Measurements from ENCODE around the gene XKRX. TPM values are rescaled to one million over a fixed set of nuclear protein-coding genes. Genes with fewer than 3 reads are reported as not detected.

XKRX gene
- total RNA-seq, 4 donors from 2014 or later = 0.13 to 0.90 (median 0.16) TPM; not detected in 1

DNA sequence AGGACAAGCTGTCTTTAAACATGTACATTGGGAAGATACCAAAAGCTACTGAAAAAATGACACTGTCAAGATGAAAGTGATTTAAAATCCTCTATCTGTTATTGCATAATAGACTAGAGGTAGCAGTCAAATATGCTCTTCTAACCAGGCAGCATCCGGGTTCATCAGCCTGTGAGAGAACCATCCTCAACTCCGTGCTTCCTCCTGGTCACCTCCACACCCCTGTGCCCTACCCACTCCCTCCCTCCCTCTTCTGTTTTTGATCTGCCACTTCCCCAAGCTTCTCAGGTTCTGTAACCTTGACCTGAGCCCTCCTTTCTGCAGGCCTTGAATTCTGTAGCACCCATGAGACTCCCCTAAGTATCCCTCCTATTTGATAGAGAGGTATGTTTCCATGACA lies 60.4 kb downstream of the XKRX start:
- no peaks in the 10 kb centered on the region for H3K36me3 ChIP-seq
- ATAC-seq (no peak), DNase-seq (no peak)
- no peaks in the 10 kb centered on the region for H3K9me3 ChIP-seq
- no peak overlapping the region for H3K4me3 ChIP-seq
- H3K27me3 ChIP-seq = peaks cover 0 to 2% (median 0%) of the 10 kb centered on the region in 3 donors
- in situ Hi-C loops (cut with MboI; ENCODE audit: low sequenced_read_pairs in 4 of 4) = no loop called here
- no peaks in the 10 kb centered on the region for H3K4me1 ChIP-seq
- TF ChIP-seq, protein P1, sequence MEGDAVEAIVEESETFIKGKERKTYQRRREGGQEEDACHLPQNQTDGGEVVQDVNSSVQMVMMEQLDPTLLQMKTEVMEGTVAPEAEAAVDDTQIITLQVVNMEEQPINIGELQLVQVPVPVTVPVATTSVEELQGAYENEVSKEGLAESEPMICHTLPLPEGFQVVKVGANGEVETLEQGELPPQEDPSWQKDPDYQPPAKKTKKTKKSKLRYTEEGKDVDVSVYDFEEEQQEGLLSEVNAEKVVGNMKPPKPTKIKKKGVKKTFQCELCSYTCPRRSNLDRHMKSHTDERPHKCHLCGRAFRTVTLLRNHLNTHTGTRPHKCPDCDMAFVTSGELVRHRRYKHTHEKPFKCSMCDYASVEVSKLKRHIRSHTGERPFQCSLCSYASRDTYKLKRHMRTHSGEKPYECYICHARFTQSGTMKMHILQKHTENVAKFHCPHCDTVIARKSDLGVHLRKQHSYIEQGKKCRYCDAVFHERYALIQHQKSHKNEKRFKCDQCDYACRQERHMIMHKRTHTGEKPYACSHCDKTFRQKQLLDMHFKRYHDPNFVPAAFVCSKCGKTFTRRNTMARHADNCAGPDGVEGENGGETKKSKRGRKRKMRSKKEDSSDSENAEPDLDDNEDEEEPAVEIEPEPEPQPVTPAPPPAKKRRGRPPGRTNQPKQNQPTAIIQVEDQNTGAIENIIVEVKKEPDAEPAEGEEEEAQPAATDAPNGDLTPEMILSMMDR (IDR thresholded peaks at IDR 0.05 in 4 of 5, conservative IDR thresholded peaks at IDR 0.05 in 1 of 5) = no peak
- no peak for TF ChIP-seq POLR2A (IDR thresholded peaks at IDR 0.05)
- no peak overlapping the region for H3K27ac ChIP-seq
- intact Hi-C loops (cut with DNase I; ENCODE audit: low total_unique reads) = no loop called here

DNA sequence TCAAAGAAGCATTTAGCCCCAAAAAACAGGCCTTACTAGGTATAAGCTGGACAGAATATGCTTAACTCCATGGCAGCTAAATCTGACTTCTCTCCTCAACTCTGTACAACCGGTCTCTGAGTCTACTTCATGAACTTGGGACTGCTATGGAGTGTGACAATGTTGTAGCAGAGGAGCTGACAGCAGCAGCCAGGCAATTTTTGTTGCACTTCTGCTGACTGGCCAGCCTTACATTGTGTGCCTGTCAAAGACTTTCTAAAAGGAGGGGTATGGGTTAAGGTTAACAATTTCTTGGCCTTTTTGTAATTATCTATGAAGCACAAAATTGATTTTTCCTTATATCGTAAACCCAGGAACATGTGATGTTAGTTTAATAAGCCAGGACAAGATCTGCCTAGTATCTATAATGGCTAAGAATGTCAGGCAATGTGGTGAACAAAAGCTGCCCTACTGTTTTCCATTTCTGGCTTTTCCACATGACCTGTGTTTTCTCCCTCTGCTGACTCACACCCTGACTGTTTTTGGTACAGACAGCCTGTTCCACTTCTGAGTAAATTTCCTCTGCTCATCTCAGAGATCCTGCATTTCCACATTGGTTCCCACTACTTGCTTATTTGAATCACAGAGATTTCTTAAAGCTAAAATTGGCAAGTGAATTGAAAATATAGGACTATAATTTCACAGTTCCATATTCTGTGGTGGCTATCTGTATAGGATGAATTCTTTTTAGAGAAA lies 63.9 kb downstream of the XKRX start:
- H3K27me3 ChIP-seq = no peaks in the 10 kb centered on the region
- H3K27ac ChIP-seq = no peak overlapping the region
- ATAC-seq (no peak), DNase-seq (no peak)
- in situ Hi-C loops (cut with MboI; ENCODE audit: low sequenced_read_pairs in 4 of 4) (no loop called here), intact Hi-C loops (cut with DNase I; ENCODE audit: low total_unique reads) (no loop called here)
- H3K4me3 ChIP-seq = no peak overlapping the region
- no peaks in the 10 kb centered on the region for H3K36me3 ChIP-seq
- H3K9me3 ChIP-seq = no peaks in the 10 kb centered on the region
- TF ChIP-seq, protein P1 (IDR thresholded peaks at IDR 0.05 in 4 of 5, conservative IDR thresholded peaks at IDR 0.05 in 1 of 5) = no peak
- no peak for TF ChIP-seq POLR2A (IDR thresholded peaks at IDR 0.05)
- H3K4me1 ChIP-seq = no peaks in the 10 kb centered on the region

Other genes starting within 250 kb of the XKRX start
- 1 to 10 TPM; 2.5 to 4.0 (median 3.1) TPM for gene SYTL4, start 196.8 kb downstream of the XKRX start, total RNA-seq
- gene CSTF2, start 108.5 kb downstream of the XKRX start, total RNA-seq = 1 to 10 TPM; 2.4 to 7.8 (median 5.1) TPM
- not detected for gene NOX1, start 54.6 kb downstream of the XKRX start, total RNA-seq
- not detected for gene ARL13A, start 40.8 kb upstream of the XKRX start, total RNA-seq
- gene TRMT2B, start 123.2 kb upstream of the XKRX start, total RNA-seq = 10 to 100 TPM; 11.9 to 29.9 (median 14.1) TPM
- gene TMEM35A, start 150.0 kb upstream of the XKRX start, total RNA-seq = under 1 TPM in 1 of 4 donors, not detected in 3; 0.49 TPM
- gene CENPI, start 169.3 kb upstream of the XKRX start, total RNA-seq = under 1 TPM in 2 of 4 donors, not detected in 2; 0.62 to 0.66 TPM

All from gastrocnemius medialis (tissue), 4 donors.